GM13977 (cell line): ENCODE results near the gene TMPRSS3.

Experiments
- DNase-seq: peaks from one replicate; pipeline ENCODE4 v3.0.0; 2012; ENCODE audit warnings: low spot score
- in situ Hi-C: fragments of 300-500 bp; cut with MboI; formaldehyde crosslinking; loops from one replicate; pipeline ENCODE4 v1.12.0; 2022; ENCODE audit warnings: low sequenced_read_pairs, low pct_unique_long_range_greater_than_20kb, mixed read lengths, inconsistent platforms; ENCODE audit not compliant: unreplicated experiment
- TF ChIP-seq, protein P1 (sequence below): IDR thresholded peaks from 2 replicates; pipeline ENCODE4 v1.5.1; 2012; ENCODE audit warnings: mild to moderate bottlenecking, control low read depth; ENCODE audit not compliant: insufficient read depth; ENCODE audit errors: extremely low read depth, missing control alignments

Gene TMPRSS3

DNA sequence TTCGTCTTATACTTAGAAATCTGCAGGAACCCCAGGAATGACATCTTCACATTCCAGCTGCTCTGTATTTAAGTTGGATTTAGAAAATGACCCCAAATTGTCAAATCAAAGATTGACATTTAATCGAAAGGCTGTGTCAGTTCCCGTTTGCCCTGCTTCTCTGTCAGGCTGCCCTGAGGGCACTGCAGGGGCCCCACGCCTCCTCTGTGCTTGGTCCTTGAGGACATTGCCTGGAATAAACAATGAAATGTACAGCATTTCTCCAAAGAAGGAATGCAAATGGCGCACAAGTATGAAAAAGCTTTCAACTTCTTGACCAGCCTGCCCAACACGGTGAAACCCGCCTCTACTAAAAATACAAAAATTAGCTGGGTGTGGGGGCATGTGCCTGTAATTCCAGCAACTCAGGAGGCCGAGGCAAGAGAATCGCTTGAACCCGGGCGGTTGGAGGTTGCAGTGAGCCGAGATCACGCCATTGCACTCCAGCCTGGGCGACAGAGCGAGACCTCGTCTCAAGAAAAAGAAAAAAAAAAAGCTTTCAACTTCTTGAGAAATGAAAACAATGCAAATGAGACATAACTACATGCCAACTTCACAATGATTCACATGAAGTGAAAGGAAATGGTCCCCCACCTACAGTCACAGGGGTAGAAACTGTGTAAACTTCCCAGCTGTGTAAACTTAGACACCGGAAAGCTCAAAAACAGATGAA lies 3.0 kb downstream of the TMPRSS3 start:
- DNase-seq: peak; percentile 74
- TF ChIP-seq, protein P1, sequence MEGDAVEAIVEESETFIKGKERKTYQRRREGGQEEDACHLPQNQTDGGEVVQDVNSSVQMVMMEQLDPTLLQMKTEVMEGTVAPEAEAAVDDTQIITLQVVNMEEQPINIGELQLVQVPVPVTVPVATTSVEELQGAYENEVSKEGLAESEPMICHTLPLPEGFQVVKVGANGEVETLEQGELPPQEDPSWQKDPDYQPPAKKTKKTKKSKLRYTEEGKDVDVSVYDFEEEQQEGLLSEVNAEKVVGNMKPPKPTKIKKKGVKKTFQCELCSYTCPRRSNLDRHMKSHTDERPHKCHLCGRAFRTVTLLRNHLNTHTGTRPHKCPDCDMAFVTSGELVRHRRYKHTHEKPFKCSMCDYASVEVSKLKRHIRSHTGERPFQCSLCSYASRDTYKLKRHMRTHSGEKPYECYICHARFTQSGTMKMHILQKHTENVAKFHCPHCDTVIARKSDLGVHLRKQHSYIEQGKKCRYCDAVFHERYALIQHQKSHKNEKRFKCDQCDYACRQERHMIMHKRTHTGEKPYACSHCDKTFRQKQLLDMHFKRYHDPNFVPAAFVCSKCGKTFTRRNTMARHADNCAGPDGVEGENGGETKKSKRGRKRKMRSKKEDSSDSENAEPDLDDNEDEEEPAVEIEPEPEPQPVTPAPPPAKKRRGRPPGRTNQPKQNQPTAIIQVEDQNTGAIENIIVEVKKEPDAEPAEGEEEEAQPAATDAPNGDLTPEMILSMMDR: no peak
- in situ Hi-C loops: loop anchor here (10.0 kb wide), 1 partner anchor 52 kb away; no protein-coding TSS in a partner anchor

GRCh38 chr21:42391297-42391696 lies 4.6 kb downstream of the TMPRSS3 start:
- TF ChIP-seq, protein P1: no peak
- DNase-seq: no peak
- in situ Hi-C loops: loop anchor here (10.0 kb wide), 1 partner anchor 54 kb away; no protein-coding TSS in a partner anchor

GRCh38 chr21:42390696-42391095 lies 5.2 kb downstream of the TMPRSS3 start:
- TF ChIP-seq, protein P1: no peak
- in situ Hi-C loops: loop anchor here (10.0 kb wide), 1 partner anchor 54 kb away; no protein-coding TSS in a partner anchor

DNA sequence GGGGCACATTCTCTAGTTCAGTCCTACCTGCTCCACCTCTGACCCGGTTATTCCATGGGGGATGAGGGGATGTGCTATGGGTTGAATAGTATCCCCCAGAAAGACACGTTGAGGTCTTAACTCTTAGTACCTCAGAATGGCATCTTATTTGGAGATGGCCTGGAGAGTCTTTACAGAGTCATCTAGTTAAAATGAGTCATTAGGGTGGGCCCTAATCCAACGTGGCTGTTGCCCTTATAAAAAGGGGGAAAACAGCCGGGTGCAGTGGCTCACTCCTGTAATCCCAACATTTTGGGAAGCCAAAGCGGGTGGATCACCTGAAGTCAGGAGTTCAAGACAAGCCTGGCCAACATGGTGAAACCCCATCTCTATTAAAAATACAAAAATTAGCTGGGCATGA lies 5.7 kb downstream of the TMPRSS3 start:
- TF ChIP-seq, protein P1: no peak
- in situ Hi-C loops: loop anchor here (10.0 kb wide), 1 partner anchor 55 kb away; no protein-coding TSS in a partner anchor
- DNase-seq: no peak

More at GRCh38 chr21:42390696-42391095, 5.2 kb downstream of the TMPRSS3 start:
- DNase-seq: no peak

DNA sequence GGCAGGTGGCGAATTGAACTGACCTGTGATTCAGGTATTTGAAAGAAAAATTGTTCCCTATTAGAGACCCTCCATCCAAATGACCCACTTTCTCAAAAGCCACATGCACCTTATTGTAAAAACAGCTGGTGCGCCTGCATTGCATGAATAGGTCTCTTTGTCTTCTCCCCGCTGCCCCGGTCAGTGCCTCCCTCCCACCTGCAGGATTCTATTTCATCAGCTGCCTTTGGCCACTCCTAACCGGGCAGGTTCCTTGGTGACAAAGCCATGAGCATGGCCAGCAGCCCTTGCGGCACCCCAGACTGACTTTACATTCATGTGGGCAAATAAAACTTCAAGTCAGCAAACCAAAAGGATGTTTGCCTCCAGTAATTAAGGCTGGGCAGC lies 6.4 kb downstream of the TMPRSS3 start:
- in situ Hi-C loops: no loop called here
- TF ChIP-seq, protein P1: no peak
- no peak for DNase-seq

DNA sequence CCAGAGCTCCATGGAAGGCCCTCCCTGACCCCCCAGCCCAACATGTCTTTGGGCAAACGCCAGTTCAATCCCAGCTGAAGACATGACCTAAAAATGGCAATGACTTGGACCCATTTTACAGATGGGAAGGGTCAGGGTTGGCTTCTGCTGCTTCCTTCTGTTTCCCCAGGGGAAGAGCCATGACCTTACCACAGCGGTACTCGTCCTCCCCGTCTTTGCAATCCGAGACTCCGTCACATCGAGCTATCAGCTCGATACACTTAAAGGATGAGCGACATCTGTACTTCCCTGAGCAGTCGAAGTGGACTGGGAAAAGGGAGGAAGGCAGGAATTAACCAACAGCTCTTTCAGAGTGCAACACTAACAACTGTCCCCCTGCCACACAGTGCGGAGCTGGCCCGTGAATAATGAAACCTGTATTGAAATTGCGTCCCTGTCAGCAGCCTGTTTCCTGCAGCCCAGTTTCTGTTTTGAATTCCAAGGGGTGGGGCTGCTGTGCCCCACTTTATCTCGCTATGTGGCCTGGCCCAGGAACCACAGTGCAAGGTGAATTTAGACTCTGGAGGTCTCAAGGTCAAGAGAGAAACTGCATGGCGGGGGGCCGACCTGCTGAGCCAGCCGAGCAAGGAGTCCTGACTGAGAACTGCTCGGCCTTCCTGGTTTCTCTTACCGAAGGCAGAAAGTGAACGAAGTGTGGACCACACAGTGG lies 7.0 kb downstream of the TMPRSS3 start:
- in situ Hi-C loops: no loop called here
- DNase-seq: no peak
- TF ChIP-seq, protein P1: no peak
